ENCODE measurements around the gene PCDHB6. TPM values are rescaled to one million over a fixed set of nuclear protein-coding genes. Genes with fewer than 3 reads are reported as not detected.
"Not testable (repeated sequence)": the region's sequence is repeated elsewhere in the genome, so short reads cannot be mapped to it uniquely, and the experiment has no call there.

Gene PCDHB6
- total RNA-seq, 2 donors from 2014 or later: not detected

GRCh38 chr5:141186897-141187512, 37.1 kb downstream of the PCDHB6 start, which contains the start of gene PCDHB9:
Gene PCDHB9, plus strand, starts transcription at chr5:141187161. Its CDS starts 158 bp downstream, at chr5:141187319.
- DNase-seq (ENCODE audit: low spot score in 2 of 2) (peak in 1 of 2 donors; percentile 23), ATAC-seq (no peak)
- Mint-ChIP-seq H3K27ac (no peak within 1 kb of the TSS), H3K36me3 (peaks cover 44 to 56% of the 10 kb centered on the region in 2 donors), H3K9me3 (peaks cover 26 to 35% of the 10 kb centered on the region in 2 donors)

- ATAC-seq; H3K27ac Mint-ChIP-seq; DNase-seq (ENCODE audit: low spot score in 2 of 2): not testable (repeated sequence)
- Mint-ChIP-seq H3K9me3 (peaks cover 25 to 33% of the 10 kb centered on the region in 2 donors), H3K36me3 (peaks cover 44 to 56% of the 10 kb centered on the region in 2 donors)
Observed at GRCh38 chr5:141188682-141189081, 38.8 kb downstream of the PCDHB6 start.

- not testable (repeated sequence) for DNase-seq (ENCODE audit: low spot score in 2 of 2); H3K27ac Mint-ChIP-seq; ATAC-seq
- Mint-ChIP-seq H3K9me3 (peaks cover 25 to 33% of the 10 kb centered on the region in 2 donors), H3K36me3 (peaks cover 45 to 57% of the 10 kb centered on the region in 2 donors)
Observed at GRCh38 chr5:141189131-141189530, 39.3 kb downstream of the PCDHB6 start.

DNA sequence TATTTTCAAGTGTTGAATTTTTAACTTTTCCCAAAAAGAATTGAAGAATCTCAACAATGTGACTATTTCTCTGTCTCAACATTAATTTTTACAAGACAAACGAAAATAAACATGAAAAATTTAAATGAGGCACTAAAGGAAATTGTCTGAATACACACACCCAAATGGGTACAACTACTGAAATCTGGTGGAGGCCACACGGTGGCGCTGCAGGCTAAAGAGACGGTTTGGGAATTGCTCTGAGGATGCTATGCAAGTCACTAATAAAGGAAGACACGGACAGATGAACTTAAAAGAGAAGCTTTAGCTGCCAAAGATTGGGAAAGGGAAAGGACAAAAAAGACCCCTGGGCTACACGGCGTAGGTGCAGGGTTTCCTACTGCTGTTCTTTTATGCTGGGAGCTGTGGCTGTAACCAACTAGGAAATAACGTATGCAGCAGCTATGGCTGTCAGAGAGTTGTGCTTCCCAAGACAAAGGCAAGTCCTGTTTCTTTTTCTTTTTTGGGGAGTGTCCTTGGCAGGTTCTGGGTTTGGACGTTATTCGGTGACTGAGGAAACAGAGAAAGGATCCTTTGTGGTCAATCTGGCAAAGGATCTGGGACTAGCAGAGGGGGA, 42.4 kb downstream of the PCDHB6 start, which contains the start of gene PCDHB10:
Gene PCDHB10 (plus strand): TSS at position 244 of the 616 bp plus-strand sequence. CDS start 200 bp downstream, at position 444.
- Mint-ChIP-seq H3K27ac (no peak within 1 kb of the TSS), H3K9me3 (peaks cover 22 to 33% of the 10 kb centered on the region in 2 donors), H3K36me3 (peaks cover 41 to 56% of the 10 kb centered on the region in 2 donors)
- DNase-seq (ENCODE audit: low spot score in 2 of 2) (peak in 1 of 2 donors; percentile 32), ATAC-seq (no peak)

DNA sequence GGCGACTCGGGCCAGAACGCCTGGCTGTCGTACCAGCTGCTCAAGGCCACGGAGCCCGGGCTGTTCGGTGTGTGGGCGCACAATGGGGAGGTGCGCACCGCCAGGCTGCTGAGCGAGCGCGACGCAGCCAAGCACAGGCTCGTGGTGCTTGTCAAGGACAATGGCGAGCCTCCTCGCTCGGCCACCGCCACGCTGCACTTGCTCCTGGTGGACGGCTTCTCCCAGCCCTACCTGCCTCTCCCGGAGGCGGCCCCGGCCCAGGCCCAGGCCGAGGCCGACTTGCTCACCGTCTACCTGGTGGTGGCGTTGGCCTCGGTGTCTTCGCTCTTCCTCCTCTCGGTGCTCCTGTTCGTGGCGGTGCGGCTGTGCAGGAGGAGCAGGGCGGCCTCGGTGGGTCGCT, 44.5 kb downstream of the PCDHB6 start:
- ATAC-seq; H3K27ac Mint-ChIP-seq; DNase-seq (ENCODE audit: low spot score in 2 of 2): not testable (repeated sequence)
- peaks cover 25 to 45% of the 10 kb centered on the region in 2 donors for H3K9me3 Mint-ChIP-seq
- H3K36me3 Mint-ChIP-seq: peaks cover 46 to 49% of the 10 kb centered on the region in 2 donors

- Mint-ChIP-seq H3K9me3 (peaks cover 35 to 47% of the 10 kb centered on the region in 2 donors), H3K36me3 (peaks cover 57 to 64% of the 10 kb centered on the region in 2 donors), H3K27ac (no peak overlapping the region)
- ATAC-seq: no peak
- DNase-seq (ENCODE audit: low spot score in 2 of 2): no peak
Observed at GRCh38 chr5:141196363-141196762, 46.5 kb downstream of the PCDHB6 start.

- H3K9me3 Mint-ChIP-seq: peaks cover 22 to 32% of the 10 kb centered on the region in 2 donors
- peaks cover 36 to 42% of the 10 kb centered on the region in 2 donors for H3K36me3 Mint-ChIP-seq
- DNase-seq (ENCODE audit: low spot score in 2 of 2) (no peak), ATAC-seq (no peak)
- no peak within 1 kb of the TSS for H3K27ac Mint-ChIP-seq
Observed at GRCh38 chr5:141199359-141200235, 49.7 kb downstream of the PCDHB6 start, which contains the start of gene PCDHB11. Gene PCDHB11, plus strand, starts transcription at chr5:141199627. Its CDS starts 148 bp downstream, at chr5:141199775.

DNA sequence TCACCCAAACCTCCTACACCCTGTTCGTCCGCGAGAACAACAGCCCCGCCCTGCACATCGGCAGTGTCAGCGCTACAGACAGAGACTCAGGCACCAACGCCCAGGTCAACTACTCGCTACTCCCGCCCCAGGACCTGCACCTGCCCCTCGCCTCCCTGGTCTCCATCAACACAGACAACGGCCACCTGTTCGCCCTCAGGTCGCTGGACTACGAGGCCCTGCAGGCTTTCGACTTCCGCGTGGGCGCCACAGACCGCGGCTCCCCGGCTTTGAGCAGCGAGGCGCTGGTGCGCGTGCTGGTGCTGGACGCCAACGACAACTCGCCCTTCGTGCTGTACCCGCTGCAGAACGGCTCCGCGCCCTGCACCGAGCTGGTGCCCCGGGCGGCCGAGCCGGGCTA, 51.3 kb downstream of the PCDHB6 start:
- ATAC-seq; DNase-seq (ENCODE audit: low spot score in 2 of 2); H3K27ac Mint-ChIP-seq: not testable (repeated sequence)
- Mint-ChIP-seq H3K9me3 (peaks cover 22 to 27% of the 10 kb centered on the region in 2 donors), H3K36me3 (peaks cover 27 to 39% of the 10 kb centered on the region in 2 donors)

GRCh38 chr5:141201646-141202045, 51.8 kb downstream of the PCDHB6 start:
- DNase-seq (ENCODE audit: low spot score in 2 of 2); ATAC-seq: not testable (repeated sequence)
- Mint-ChIP-seq H3K36me3 (peaks cover 21 to 35% of the 10 kb centered on the region in 2 donors), H3K27ac (peak overlapping the region in 1 of 2 donors; percentile 50), H3K9me3 (peaks cover 18 to 22% of the 10 kb centered on the region in 2 donors)

Other genes with a start within 250 kb of the PCDHB6 start
- gene PCDHAC1, start 223.8 kb upstream of the PCDHB6 start, total RNA-seq: not detected
- not detected for gene PCDHAC2, start 183.6 kb upstream of the PCDHB6 start, total RNA-seq
- gene PCDHB1, start 98.7 kb upstream of the PCDHB6 start, total RNA-seq: not detected
- not detected for gene PCDHB2, start 55.4 kb upstream of the PCDHB6 start, total RNA-seq
- gene PCDHB3, start 49.6 kb upstream of the PCDHB6 start, total RNA-seq: not detected
- not detected for gene PCDHB4, start 28.2 kb upstream of the PCDHB6 start, total RNA-seq
- under 1 TPM in 1 of 2 donors, not detected in 1; 0.08 TPM for gene PCDHB5, start 14.9 kb upstream of the PCDHB6 start, total RNA-seq
- not detected for gene PCDHB7, start 22.6 kb downstream of the PCDHB6 start, total RNA-seq
- gene PCDHB8, start 27.7 kb downstream of the PCDHB6 start, total RNA-seq: not detected
- not detected for gene PCDHB16, start 32.3 kb downstream of the PCDHB6 start, total RNA-seq
- not detected for gene PCDHB9, start 37.1 kb downstream of the PCDHB6 start, total RNA-seq
- not detected for gene PCDHB10, start 42.3 kb downstream of the PCDHB6 start, total RNA-seq
- not detected for gene PCDHB11, start 49.6 kb downstream of the PCDHB6 start, total RNA-seq
- not detected for gene PCDHB12, start 58.7 kb downstream of the PCDHB6 start, total RNA-seq
- gene PCDHB13, start 63.9 kb downstream of the PCDHB6 start, total RNA-seq: not detected
- not detected for gene PCDHB14, start 73.3 kb downstream of the PCDHB6 start, total RNA-seq
- not detected for gene PCDHB15, start 95.3 kb downstream of the PCDHB6 start, total RNA-seq
- gene SLC25A2, start 154.0 kb downstream of the PCDHB6 start, total RNA-seq: under 1 TPM in 1 of 2 donors, not detected in 1; 0.23 TPM
- 10 to 100 TPM; 44.7 to 46.7 TPM for gene TAF7, start 170.7 kb downstream of the PCDHB6 start, total RNA-seq
- gene PCDHGA1, start 180.5 kb downstream of the PCDHB6 start, total RNA-seq: under 1 TPM in 1 of 2 donors, not detected in 1; 0.11 TPM
- not detected for gene PCDHGA2, start 188.7 kb downstream of the PCDHB6 start, total RNA-seq
- gene PCDHGA3, start 193.8 kb downstream of the PCDHB6 start, total RNA-seq: not detected
- not detected for gene PCDHGB1, start 200.0 kb downstream of the PCDHB6 start, total RNA-seq
- gene PCDHGA4, start 205.0 kb downstream of the PCDHB6 start, total RNA-seq: not detected
- gene PCDHGB2, start 209.9 kb downstream of the PCDHB6 start, total RNA-seq: under 1 TPM; 0.12 to 0.20 TPM
- gene PCDHGA5, start 214.1 kb downstream of the PCDHB6 start, total RNA-seq: under 1 TPM in 1 of 2 donors, not detected in 1; 0.09 TPM
- gene PCDHGB3, start 220.2 kb downstream of the PCDHB6 start, total RNA-seq: under 1 TPM; 0.09 to 0.14 TPM
- gene PCDHGA6, start 223.8 kb downstream of the PCDHB6 start, total RNA-seq: under 1 TPM; 0.08 to 0.09 TPM
- gene PCDHGA7, start 232.7 kb downstream of the PCDHB6 start, total RNA-seq: not detected
- gene PCDHGB4, start 237.6 kb downstream of the PCDHB6 start, total RNA-seq: not detected
- not detected for gene PCDHGA8, start 242.6 kb downstream of the PCDHB6 start, total RNA-seq
- under 1 TPM in 1 of 2 donors, not detected in 1; 0.12 TPM for gene PCDHGB5, start 247.9 kb downstream of the PCDHB6 start, total RNA-seq